HG03025 (cell line): ENCODE data around the gene IFNA8.
A peak's percentile ranks its signal among the peaks of the same experiment; 100 is the strongest.
"Not testable (repeated sequence)": the region's sequence is repeated elsewhere in the genome, so short reads cannot be mapped to it uniquely, and the experiment has no call there.

Experiments used
- ATAC-seq: cut with Tn5 transposase; IDR thresholded peaks from one replicate; pipeline ENCODE4 v1.9.1; 2021; ENCODE audit warnings: mild to moderate bottlenecking, moderate library complexity; ENCODE audit not compliant: unreplicated experiment, low FRiP score

Gene IFNA8

GRCh38 chr9:21415493-21416267, 6.8 kb downstream of the IFNA8 start:
- ATAC-seq: no peak

GRCh38 chr9:21428235-21428634, 19.3 kb downstream of the IFNA8 start:
- ATAC-seq: no peak

GRCh38 chr9:21429191-21429590, 20.3 kb downstream of the IFNA8 start:
- no peak for ATAC-seq

GRCh38 chr9:21432672-21433425, 23.9 kb downstream of the IFNA8 start:
- peak; percentile 61 for ATAC-seq

GRCh38 chr9:21434202-21435014, 25.5 kb downstream of the IFNA8 start:
- no peak for ATAC-seq

- not testable (repeated sequence) for ATAC-seq
These were observed 26.1 kb downstream of the IFNA8 start for GRCh38 chr9:21435015-21435383.

- ATAC-seq: no peak
These were observed 31.2 kb downstream of the IFNA8 start, which contains the start of gene IFNA1 for GRCh38 chr9:21440139-21440538. Gene IFNA1 (plus strand): TSS chr9:21440439. CDS start chr9:21440508, 69 bp downstream.

GRCh38 chr9:21443849-21444625, 35.1 kb downstream of the IFNA8 start:
- peak; percentile 79 for ATAC-seq

- ATAC-seq: not testable (repeated sequence)
These were observed 40.4 kb downstream of the IFNA8 start for GRCh38 chr9:21449312-21449711.

GRCh38 chr9:21450733-21451394, 41.9 kb downstream of the IFNA8 start:
- ATAC-seq: no peak

- no peak for ATAC-seq
These were observed 43.8 kb downstream of the IFNA8 start for GRCh38 chr9:21452681-21453080.

- ATAC-seq: no peak
These were observed 45.2 kb downstream of the IFNA8 start for GRCh38 chr9:21454149-21454548.

GRCh38 chr9:21455320-21455719, 46.4 kb downstream of the IFNA8 start:
- ATAC-seq: peak; percentile 91
